HG02973 (cell line): Measurements from ENCODE around the gene BZW1.

Experiments used
- ATAC-seq: cut with Tn5 transposase; IDR thresholded peaks from one replicate; pipeline ENCODE4 v1.9.1; 2021; ENCODE audit warnings: moderate library complexity; ENCODE audit not compliant: unreplicated experiment

The BZW1 gene

GRCh38 chr2:200829258-200829655 is 17.5 kb downstream of the BZW1 start:
- ATAC-seq, result no peak

- ATAC-seq, result no peak
Measured at GRCh38 chr2:200834701-200835100, 23.0 kb downstream of the BZW1 start.

GRCh38 chr2:200839513-200839912 is 27.8 kb downstream of the BZW1 start:
- no peak for ATAC-seq

GRCh38 chr2:200843993-200844948 is 32.6 kb downstream of the BZW1 start:
- ATAC-seq, result no peak

- ATAC-seq, result no peak
Measured at GRCh38 chr2:200845194-200845593, 33.5 kb downstream of the BZW1 start.

GRCh38 chr2:200845669-200846325 is 34.1 kb downstream of the BZW1 start:
- ATAC-seq, result no peak

- no peak for ATAC-seq
Measured at GRCh38 chr2:200847269-200847668, 35.6 kb downstream of the BZW1 start.

GRCh38 chr2:200847939-200848338 is 36.2 kb downstream of the BZW1 start:
- no peak for ATAC-seq

GRCh38 chr2:200850512-200851256 is 39.0 kb downstream of the BZW1 start:
- no peak for ATAC-seq

- no peak for ATAC-seq
Measured at GRCh38 chr2:200851398-200852248, 39.9 kb downstream of the BZW1 start.

- ATAC-seq, result no peak
Measured at GRCh38 chr2:200852605-200853004, 40.9 kb downstream of the BZW1 start.

GRCh38 chr2:200856806-200857205 is 45.1 kb downstream of the BZW1 start:
- no peak for ATAC-seq

- no peak for ATAC-seq
Measured at GRCh38 chr2:200860092-200860795, 48.5 kb downstream of the BZW1 start.

GRCh38 chr2:200861617-200862155 is 50.0 kb downstream of the BZW1 start:
- no peak for ATAC-seq

- ATAC-seq, result peak; percentile 21
Measured at GRCh38 chr2:200862532-200863000, 50.9 kb downstream of the BZW1 start.

- peak; percentile 15 for ATAC-seq
Measured at GRCh38 chr2:200863782-200864175, 52.1 kb downstream of the BZW1 start.

GRCh38 chr2:200864176-200865034 is 52.7 kb downstream of the BZW1 start, which contains the start of gene CLK1:
CLK1 (minus strand) TSS chr2:200864658; CDS start chr2:200861862, 2,796 bp downstream.
- ATAC-seq, result peak; percentile 81

GRCh38 chr2:200869014-200869413 is 57.3 kb downstream of the BZW1 start:
- no peak for ATAC-seq
